ENCODE results near the gene KRT4. TPM values are rescaled to one million over a fixed set of nuclear protein-coding genes. Genes with fewer than 3 reads are reported as not detected.

KRT4 gene
- total RNA-seq, 6 experiments from 2014 or later: 0.18 to 0.31 (median 0.30) TPM; not detected in 2

DNA sequence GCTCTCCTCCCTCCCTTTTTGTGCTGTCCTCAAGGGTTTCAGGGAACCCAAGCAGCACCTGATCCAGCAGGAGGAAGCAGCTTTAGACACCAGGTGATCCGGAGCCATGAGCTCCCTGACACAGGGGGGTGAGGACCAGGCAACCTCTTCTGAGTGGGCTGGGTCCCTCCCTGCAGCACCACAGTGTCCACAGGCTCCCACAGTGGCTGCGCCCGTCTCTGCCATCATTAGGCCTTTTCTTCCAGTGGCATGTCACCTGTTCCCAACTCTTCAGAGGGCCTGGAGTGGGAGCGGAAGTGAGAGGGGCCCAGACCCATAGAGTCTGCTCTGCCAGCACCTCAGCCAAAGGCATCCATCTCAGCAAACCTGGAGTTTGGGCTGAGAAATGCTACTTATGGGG, 36.4 kb downstream of the KRT4 start:
- no peaks in the 10 kb centered on the region for H3K36me3 Mint-ChIP-seq (ENCODE audit: low read depth)
- no peak for DNase-seq
- H3K4me1 Mint-ChIP-seq (ENCODE audit: low read depth): no peaks in the 10 kb centered on the region
- TF ChIP-seq, protein P1, sequence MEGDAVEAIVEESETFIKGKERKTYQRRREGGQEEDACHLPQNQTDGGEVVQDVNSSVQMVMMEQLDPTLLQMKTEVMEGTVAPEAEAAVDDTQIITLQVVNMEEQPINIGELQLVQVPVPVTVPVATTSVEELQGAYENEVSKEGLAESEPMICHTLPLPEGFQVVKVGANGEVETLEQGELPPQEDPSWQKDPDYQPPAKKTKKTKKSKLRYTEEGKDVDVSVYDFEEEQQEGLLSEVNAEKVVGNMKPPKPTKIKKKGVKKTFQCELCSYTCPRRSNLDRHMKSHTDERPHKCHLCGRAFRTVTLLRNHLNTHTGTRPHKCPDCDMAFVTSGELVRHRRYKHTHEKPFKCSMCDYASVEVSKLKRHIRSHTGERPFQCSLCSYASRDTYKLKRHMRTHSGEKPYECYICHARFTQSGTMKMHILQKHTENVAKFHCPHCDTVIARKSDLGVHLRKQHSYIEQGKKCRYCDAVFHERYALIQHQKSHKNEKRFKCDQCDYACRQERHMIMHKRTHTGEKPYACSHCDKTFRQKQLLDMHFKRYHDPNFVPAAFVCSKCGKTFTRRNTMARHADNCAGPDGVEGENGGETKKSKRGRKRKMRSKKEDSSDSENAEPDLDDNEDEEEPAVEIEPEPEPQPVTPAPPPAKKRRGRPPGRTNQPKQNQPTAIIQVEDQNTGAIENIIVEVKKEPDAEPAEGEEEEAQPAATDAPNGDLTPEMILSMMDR (IDR thresholded peaks at IDR 0.05): no peak
- H3K27ac Mint-ChIP-seq: no peak overlapping the region
- no peak overlapping the region for H3K4me3 Mint-ChIP-seq
- peaks cover 49% of the 10 kb centered on the region for H3K27me3 Mint-ChIP-seq (ENCODE audit: insufficient read depth)
- H3K9me3 Mint-ChIP-seq: no peaks in the 10 kb centered on the region

DNA sequence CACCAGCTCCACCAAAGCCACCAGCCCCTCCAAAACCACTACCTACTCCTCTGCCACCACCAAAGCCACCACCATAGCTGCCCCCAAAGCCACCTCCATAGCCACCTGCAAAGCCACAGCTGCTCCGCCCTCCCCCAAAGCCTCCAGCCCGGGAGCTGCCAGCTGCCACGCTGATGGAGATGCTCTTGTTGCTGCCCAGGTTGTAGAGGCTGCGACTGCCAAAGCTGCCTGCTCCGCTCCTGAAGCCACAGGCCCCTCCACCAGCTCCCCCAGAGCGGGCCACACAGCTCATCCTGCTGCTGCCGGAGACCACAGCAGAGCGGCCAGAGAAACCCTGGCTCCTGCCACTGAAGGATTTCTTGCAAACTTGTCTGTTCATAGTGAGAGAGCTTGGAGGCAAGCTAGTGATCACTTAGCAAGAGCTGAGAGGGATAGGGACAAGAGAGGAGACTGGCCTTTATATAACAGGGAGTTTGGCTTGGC, 37.0 kb downstream of the KRT4 start, which contains the start of gene KRT76:
TSS of gene KRT76 (minus strand) at position 433 of the 483 bp plus-strand sequence. CDS start at position 379, 54 bp downstream.
- TF ChIP-seq, protein P1 (IDR thresholded peaks at IDR 0.05): no peak
- Mint-ChIP-seq H3K4me3 (no peak within 1 kb of the TSS), H3K9me3 (no peaks in the 10 kb centered on the region), H3K4me1 (ENCODE audit: low read depth) (no peaks in the 10 kb centered on the region), H3K27me3 (ENCODE audit: insufficient read depth) (peaks cover 53% of the 10 kb centered on the region), H3K36me3 (ENCODE audit: low read depth) (no peaks in the 10 kb centered on the region), H3K27ac (no peak within 1 kb of the TSS)
- no peak for DNase-seq

DNA sequence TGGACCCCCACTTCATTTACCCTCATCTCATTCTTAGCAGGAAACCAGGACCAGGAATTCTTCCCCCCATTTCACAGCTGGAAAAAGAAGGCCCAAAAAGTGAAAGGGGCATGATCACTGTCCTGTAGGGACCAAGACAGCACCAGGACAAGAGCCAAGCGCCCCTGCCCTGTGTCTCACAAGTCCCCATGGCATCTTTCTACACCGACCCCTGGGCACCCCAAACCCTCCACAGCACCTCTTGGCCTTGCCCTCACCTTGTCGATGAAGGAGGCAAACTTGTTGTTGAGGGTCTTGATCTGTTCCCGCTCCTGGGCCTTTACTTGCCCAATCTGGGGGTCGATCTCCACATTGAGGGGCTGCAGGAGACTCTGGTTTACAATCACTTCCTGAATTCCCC, 37.5 kb downstream of the KRT4 start:
- TF ChIP-seq, protein P1 (IDR thresholded peaks at IDR 0.05): no peak
- no peaks in the 10 kb centered on the region for H3K9me3 Mint-ChIP-seq
- no peak for DNase-seq
- no peaks in the 10 kb centered on the region for H3K4me1 Mint-ChIP-seq (ENCODE audit: low read depth)
- H3K27ac Mint-ChIP-seq: no peak overlapping the region
- no peaks in the 10 kb centered on the region for H3K36me3 Mint-ChIP-seq (ENCODE audit: low read depth)
- H3K4me3 Mint-ChIP-seq: no peak overlapping the region
- peaks cover 53% of the 10 kb centered on the region for H3K27me3 Mint-ChIP-seq (ENCODE audit: insufficient read depth)

DNA sequence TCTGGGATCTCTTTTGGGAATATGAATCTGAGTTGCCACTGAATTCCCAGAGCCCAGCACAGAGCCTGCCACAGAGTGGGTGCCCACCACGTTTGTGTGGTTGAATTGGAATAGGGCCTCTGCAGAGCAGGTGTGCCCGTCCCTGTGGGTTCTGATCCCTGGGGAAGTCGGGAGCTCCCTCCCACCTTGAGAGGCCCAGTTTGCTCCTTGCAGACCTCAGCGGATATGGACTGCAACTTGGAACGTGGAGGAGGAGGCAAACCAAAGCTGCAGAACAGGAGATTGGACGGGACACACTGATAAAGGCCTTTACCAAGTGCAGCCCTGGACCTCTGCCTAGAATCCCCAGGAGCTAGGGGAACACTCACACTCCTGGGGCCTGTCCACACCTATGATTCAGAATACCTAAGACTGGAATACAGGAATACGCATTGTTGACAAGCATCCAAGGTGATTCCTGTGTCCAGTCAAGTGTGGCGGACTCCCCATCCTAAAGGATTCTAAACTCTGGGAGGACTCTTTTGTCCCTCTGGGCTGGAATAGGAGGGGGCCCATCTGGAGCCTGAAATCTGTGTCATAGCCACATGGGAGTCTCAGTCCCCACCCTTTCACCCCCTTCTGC, 39.2 kb downstream of the KRT4 start:
- Mint-ChIP-seq H3K4me1 (ENCODE audit: low read depth) (no peaks in the 10 kb centered on the region), H3K27ac (no peak overlapping the region), H3K4me3 (no peak overlapping the region), H3K36me3 (ENCODE audit: low read depth) (no peaks in the 10 kb centered on the region), H3K9me3 (no peaks in the 10 kb centered on the region), H3K27me3 (ENCODE audit: insufficient read depth) (peaks cover 50% of the 10 kb centered on the region)
- TF ChIP-seq, protein P1 (IDR thresholded peaks at IDR 0.05): no peak
- no peak for DNase-seq

DNA sequence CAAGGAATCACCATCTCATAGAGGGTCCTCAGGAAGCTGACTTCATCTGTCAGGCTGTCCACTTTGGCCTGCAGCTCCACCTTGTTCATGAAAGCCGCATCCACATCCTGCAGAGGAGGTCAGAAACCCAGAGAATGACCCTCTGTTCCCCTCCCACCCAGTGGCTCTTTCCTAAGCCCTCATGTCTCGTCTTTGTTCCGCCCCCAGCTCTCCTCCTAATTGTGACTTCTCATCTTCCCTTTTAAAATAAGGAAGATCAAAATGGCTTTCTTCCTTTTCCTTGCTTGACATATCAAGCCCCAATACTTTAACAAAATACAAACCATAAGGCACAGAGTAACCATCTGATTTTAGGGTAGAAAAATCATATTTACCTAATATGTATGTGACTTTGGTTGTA, 41.1 kb downstream of the KRT4 start:
- Mint-ChIP-seq H3K36me3 (ENCODE audit: low read depth) (no peaks in the 10 kb centered on the region), H3K4me1 (ENCODE audit: low read depth) (no peaks in the 10 kb centered on the region), H3K9me3 (no peaks in the 10 kb centered on the region), H3K4me3 (no peak overlapping the region), H3K27ac (no peak overlapping the region), H3K27me3 (ENCODE audit: insufficient read depth) (peaks cover 55% of the 10 kb centered on the region)
- TF ChIP-seq, protein P1 (IDR thresholded peaks at IDR 0.05): no peak
- no peak for DNase-seq

Data from HFFc6 (cell line).